GM18511 (cell line): Measurements from ENCODE around the gene CSN1S1.

Experiments used
- ATAC-seq: cut with Tn5 transposase; IDR thresholded peaks from one replicate; pipeline ENCODE4 v1.9.1; 2021; ENCODE audit warnings: mild to moderate bottlenecking, moderate library complexity; ENCODE audit not compliant: unreplicated experiment

The CSN1S1 gene

DNA sequence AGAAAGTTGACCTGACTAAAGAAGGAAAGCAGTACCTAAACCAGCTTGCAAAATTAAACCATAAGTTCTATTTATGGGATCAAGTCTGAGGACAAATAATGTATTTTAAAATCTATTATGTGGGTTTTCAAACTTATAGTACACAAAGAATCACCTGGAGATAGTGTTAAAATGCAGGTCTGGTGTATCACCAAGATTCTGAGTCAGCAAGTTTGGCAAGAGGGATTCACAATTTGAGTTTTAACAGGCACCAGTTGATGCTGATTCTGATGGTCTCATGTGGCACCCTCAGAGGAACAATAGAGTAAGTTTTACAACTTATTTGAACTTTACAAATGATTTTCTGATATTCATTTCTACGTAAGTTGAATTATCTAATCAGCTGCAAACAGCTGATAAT is 55.8 kb downstream of the CSN1S1 start:
- no peak for ATAC-seq

DNA sequence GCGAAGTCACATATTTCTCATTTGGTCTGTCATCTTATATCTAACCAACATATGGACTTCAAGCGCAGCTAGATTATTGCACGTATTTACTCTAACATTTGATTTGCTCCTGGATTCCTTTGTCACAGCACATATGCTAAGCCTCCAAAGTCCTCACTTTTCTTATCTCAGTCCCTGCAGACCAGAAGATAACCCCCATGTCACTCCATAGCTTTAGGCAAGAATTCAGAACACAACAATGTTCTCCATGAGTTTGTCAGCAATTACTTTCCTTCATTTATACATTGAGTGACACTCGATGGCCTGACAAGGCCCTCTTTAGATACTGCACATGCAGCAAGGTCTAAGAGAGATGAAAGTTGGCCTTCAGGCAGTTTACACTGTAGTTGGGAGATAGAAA is 60.1 kb downstream of the CSN1S1 start:
- no peak for ATAC-seq

DNA sequence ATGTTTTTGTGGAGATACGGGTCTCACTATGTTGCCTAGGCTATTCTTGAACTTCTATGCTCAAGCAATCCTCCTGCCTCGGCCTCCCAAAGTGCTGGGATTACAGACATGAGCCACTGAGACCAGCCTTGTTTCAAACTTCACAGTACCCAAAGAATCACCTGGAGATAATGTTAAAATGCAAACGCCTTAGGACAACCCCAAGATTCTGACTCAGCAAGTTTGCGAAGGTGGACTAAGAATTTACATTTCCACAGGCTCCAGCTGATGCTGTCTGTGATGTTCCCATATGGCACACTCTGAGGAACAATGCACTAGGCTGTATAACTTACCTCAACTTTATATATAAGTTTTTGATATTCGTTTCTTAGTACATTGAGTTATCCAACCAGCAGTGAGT is 63.9 kb downstream of the CSN1S1 start:
- no peak for ATAC-seq

DNA sequence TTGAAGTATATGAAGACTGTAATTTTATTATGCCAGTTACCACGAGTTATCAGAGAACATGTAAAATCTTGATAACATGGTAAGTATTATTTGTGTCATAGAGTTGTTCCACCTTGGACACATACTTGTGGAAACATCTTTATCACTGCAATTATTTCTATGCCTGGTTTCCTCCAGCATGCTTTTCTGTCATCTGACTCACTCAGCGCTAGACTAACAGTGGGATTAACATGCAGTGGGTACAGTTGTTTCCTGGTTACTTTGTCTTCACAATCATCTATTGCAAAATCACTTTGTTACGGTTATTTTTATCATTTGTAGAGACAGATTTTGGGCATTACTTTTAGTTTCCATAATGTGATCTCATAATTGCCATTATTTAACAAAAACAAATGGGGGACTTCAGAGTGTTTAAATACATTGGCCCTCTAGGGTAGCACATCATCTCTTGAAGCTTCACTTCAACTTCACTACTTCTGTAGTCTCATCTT is 64.7 kb downstream of the CSN1S1 start, which contains the start of gene STATH:
TSS of gene STATH (plus strand) at position 441 of the 491 bp plus-strand sequence. CDS start 2,472 bp downstream, outside the sequence.
- no peak for ATAC-seq
